Hematopoietic multipotent progenitor cell treated with erythropoietin and hydrocortisone succinate and interleukin-3 and kit ligand, for 4 days (in vitro differentiated cells): ENCODE data around the gene SNRPN.
A peak's percentile ranks its signal among the peaks of the same experiment; 100 is the strongest.
"Not testable (repeated sequence)": the region's sequence is repeated elsewhere in the genome, so short reads cannot be mapped to it uniquely, and the experiment has no call there.

Source experiments
- DNase-seq: peaks from one replicate; pipeline ENCODE4 v3.0.0-alpha.2; 2015

The SNRPN gene

DNA sequence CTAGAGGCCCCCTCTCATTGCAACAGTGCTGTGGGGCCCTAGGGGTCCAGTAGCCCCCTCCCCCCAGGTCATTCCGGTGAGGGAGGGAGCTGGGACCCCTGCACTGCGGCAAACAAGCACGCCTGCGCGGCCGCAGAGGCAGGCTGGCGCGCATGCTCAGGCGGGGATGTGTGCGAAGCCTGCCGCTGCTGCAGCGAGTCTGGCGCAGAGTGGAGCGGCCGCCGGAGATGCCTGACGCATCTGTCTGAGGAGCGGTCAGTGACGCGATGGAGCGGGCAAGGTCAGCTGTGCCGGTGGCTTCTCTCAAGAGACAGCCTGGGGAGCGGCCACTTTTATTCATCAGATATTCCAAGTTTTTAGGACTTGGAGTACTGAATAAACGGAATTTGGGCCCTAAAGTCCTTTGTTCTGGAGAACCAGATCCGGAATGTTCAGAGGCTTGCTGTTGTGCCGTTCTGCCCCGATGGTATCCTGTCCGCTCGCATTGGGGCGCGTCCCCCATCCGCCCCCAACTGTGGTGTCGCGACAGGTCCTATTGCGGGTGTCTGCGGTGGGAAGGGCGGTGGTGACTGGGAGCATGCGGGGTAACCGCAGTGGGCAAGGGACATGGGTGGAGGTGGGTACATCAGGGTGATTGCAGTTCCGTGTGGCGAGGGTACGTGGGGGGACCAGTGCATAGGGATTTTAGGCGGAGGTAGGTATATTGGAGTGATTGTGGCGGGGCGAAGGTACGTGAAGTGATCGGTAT is at the start of gene SNRPN, which contains the start of gene SNURF:
SNRPN (plus strand) TSS at position 205 of the 748 bp plus-strand sequence. CDS start 19,467 bp downstream, outside the sequence.
SNURF (plus strand) TSS at position 205 of the 748 bp plus-strand sequence; CDS start at position 267, 62 bp downstream.
- peak; percentile 78 for DNase-seq

DNA sequence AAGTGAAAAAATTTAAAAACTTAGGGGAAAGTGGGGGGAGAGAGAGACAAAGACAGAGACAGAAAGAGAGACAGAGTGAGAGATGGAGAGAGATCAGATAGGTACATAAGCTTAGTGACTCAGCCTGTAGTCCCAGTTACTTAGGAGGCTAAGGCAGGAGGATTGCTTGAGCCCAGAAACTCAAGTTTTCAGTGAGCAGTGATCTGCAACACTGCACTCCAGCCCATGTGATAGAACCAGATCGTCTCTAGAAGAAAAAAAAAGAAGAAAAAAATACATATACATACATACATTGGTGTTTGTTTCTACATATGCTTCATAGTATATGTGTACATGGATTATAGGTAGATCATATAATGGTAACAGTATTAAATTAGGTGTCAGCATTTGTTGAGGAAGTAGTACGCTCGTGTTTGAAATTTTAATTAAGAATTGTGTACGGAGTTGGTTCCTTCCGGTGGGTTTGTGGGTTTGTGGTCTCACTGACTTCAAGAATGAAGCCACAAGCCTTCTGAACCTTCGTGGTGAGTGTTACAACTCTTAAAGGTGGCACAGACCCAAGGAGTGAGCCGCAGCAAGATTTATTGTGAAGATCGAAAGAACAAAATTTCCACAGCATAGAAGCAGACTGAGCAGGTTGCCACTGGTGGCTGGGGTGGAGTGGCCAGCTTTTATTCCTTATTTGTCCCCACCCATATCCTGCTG is 38.3 kb upstream of the SNRPN start:
- peak; percentile 64 for DNase-seq

DNA sequence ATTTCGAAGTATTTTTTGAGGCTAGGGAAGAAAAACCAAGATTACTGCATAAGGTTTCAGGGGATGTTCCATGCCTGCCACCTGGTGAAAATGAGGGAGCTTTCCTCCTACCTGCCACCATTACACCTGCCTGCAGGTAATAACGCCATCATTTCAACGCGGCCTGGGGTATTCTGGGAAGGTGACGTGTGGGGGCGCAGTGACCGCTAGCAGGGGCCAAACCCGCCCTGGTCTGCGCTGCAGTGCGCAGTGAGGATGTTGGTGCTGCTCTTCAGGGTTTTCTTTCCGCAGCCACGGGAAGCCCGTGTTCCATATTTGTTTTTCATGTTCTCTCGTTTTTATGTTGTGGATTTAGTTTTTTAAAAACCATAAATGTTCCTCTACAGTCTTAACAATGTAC is 37.4 kb upstream of the SNRPN start:
- no peak for DNase-seq

DNA sequence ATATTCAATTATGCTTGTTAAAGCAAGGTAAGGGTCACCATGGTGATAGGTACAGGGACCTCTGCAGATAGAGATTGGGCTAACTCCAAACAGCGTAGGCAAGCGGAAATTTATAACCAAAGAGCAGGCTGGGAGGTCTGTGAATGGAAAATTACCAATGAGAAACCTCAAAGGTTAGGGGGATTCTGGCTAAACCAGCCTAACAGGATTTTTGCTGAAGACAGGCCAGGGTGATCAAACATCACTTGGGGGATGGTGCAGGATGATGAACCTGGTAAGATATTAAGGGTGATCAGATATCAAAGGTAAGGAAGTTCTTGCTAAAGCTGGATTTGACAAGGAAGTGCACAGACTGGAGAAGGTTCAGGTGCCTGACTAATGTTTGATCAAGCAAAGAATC is 35.3 kb upstream of the SNRPN start:
- DNase-seq, result no peak

DNA sequence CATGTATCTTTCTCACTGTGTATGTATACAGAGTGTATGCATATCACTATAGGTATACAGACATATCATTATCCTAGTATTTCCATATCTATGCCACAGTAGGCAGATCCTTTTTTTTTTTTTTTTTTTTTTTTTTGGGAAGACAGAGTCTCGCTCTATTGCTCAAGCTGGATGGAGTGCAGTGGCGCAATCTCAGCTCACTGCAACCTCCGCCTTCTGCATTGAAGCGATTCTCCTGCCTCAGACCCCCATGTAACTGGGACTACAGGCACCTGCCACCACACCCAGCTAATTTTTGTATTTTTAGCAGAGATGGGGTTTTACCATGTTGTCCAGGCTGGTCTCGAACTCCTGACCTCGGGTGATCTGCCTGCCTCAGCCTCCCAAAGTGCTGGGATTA is 32.0 kb upstream of the SNRPN start:
- DNase-seq, result not testable (repeated sequence)

DNA sequence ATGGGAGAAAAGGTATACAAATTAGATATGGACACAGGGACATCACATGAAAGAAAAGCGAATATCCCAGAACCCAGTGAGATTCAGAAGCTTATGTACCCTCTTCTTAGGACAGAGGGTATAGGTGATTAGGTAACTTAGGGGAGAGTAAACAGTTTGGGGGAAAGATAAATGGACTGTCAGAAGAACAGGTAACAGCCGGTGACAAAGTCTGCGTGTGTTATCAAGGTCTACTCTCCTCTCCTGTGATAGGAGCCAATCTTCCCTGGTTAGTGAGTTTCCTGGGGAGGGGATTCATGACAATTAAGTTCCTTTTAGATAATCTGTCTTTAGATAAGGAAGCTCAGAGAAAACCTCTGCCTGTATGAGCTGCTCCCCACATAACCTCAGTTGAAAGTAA is 30.6 kb upstream of the SNRPN start:
- DNase-seq, result no peak

DNA sequence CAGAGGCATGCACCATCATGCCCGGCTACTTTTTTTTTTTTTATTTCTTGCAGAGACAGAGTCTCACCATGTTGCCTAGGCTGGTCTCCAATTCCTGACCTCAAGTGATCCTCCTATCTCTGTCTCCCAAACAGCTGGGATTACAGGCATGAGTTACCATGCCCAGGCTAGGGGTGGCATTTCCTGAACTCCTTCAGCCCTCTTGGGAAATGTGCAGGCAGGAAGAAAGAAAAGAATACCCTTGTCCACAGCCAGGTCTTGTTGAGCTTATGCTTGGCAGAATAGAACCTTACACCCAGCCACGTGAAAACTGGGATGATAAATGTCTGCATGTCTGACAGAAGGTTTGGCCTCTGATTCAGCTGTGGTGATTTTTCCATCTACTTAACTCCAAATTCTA is 30.2 kb upstream of the SNRPN start:
- no peak for DNase-seq

DNA sequence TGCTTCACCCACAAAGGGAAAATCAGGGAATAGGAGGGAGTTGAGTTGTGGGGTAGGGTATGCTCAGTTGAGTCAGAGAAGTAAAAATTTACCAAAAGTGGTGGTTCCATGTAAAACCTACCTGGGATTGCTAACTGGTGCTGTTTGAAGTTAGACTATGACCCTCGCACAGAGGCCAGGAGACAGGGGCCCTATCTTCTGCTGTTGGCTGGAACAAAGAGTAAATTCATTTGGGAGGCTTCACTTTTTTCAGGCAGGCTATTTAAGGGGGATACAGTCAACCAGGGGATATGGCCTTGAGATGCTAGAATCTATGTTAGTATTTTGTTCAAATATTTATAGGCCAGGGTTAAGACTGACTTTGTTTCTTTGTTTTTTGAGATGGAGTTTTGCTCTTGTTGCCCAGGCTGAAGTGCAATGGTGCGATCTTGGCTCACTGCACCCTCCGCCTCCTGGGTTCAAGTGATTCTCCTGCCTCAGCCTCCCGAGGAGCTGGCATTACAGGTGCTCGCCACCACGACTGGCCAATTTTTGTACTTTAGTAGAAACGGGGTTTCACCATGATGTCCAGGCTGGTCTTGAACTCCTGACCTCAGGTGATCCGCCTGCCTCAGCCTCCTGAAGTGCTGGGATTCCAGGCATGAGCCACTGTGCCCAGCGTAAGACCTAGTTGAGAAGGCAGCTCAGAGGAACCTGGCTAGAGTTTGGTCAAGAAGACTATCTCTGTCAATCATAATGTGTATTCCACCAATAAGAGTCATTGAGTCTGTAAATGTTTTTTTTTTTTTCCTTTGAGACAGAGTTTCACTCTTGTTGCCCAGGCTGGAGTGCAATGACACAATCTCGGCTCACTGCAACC is 22.7 kb upstream of the SNRPN start:
- not testable (repeated sequence) for DNase-seq

DNA sequence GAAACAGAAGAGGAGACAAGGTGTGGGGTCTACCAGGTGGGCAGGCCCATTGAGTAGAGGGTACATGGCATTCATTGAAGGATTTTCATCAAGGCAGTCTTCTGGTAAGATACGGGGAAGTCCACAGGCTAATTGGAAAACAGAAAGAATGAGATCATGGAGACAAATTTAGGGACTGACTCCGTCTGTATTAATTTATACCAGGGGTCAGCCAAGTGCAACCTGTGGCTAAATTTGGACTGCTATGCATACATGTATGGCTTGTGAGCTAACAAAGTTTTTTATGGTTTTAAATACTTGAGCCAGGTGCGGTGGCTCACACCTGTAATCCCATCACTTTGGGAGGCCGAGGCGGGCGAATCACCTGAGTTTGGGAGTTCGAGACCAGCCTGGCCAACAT is 21.1 kb upstream of the SNRPN start:
- DNase-seq, result no peak

DNA sequence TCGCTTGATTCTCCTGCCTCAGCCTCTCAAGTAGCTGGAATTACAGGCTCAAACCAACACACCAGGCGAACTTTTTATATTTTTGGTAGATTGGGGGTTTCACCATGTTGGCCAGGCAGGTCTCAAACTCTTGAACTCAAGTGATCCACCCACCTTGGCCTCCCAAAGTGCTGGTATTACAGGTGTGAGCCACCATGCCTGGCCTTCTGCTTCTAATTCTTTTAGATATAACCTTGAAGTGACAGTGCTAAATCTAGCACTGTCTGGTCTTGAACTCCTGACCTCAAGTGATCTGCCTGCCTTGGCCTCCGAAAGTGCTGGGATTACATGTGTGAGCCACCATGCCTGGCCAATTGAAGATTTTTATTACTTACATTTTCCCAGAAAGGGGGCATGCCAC is 16.6 kb upstream of the SNRPN start:
- DNase-seq, result not testable (repeated sequence)

DNA sequence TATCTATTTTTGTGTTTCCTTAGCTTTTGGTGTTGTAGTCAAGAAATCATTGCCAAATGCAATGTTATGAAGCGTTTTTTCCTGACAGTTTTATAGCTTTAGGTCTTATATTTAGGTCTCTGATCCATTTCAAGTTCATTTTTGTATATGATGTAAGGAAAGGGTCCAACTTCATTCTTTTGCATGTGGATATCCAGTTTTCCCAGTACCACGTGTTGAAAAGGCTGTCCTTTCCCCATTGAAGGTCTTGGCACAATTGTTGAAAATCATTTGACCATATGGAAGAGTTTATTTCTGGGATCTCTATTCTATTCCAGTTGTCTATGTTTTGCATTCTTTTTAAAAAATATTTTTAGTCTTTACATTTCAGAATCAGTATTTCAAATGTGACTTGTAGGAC is 14.6 kb upstream of the SNRPN start:
- no peak for DNase-seq

DNA sequence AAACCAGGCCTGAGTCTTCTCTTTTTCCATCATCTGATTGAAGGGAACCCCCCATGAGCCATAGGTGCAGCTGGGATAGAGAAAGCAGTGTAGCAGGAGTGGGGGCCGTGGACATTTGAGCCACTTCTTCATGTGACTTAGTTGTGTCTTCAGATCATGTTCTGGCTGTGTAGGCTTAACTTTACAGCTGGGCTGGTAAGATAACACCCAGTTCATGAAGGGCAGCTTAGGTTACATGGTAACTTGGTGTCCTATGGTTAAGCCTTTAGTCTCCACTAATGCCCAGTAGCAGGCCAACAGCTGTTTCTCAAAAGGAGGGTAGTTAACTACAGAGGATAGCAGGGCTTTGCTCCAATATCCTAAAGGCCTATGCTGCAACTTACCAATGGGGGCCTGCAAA is 11.4 kb upstream of the SNRPN start:
- no peak for DNase-seq

DNA sequence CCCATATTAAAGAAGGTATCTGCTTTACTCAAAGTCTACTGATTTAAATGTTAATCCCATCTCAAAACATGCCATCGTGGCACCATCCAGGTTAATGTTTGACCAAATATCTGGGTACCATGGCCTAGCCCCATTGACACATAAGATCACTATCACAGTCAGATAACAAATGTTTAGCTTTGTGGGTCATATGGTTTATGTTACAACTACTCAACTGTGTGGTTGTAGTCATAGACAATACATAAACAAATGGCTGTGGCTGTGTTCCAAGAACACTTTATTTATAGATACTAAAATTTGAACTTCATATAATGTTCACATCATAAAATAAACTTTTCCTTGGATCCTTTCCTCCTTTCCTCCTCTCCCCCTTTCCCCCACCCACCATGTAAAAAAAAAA is 9.8 kb upstream of the SNRPN start:
- DNase-seq, result no peak

DNA sequence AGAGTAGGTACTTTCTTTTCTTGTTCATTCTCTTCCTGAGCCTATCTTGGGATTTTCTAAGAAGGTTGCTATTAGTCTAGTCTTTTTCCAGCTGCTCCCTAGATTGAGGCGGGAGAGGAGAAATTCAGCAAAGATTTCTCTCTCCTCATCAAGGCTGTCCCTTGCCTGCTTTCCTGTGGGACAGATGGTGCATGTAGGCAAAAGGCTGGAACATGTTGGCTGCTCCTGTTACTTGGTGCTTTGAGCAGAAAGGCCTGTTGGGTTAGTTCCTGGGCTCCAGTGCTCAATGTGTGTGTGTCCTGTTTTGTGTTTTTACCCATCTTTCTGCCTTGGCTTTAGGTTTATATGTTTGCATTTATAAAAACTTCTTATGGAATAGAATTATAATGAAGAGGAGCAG is 9.1 kb upstream of the SNRPN start:
- no peak for DNase-seq

DNA sequence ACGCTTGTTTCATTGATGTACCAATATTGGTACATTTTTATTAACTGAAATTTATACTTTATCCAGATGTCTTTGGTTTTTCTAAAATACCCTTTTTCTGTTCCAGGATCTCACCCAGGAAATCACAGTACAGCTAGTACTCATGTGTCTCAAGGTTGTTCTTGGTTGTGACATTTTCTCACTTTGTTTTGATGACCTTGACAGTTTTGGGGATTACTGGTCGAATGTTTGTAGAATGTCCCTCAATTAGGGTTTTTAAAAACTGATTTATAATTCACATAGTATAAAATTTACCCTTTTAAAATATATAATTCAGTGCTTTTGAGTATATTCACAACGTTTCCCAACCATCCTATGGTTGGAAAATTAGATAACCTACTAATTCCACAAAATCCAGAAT is 6.3 kb upstream of the SNRPN start:
- DNase-seq, result no peak

DNA sequence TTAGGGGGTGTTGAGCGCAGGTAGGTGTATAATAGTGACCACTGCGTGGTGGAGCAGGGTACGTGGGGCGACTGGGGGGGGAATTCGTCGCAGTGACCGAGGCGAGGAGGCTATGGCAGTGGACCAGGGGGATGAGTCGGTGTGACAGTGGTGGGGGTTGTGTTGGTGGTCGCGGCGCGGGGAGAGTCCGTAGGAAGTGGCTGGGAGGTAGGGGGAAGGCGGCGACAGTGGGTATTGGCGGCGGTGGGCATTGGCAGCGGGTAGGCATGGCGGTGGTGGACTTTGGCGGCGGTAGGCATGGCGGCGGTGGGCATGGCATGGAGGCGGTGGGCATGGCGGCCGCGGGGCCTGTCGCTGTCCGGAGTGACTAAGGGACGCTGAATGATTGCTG is 739 bp downstream of the SNRPN start:
- no peak for DNase-seq

DNA sequence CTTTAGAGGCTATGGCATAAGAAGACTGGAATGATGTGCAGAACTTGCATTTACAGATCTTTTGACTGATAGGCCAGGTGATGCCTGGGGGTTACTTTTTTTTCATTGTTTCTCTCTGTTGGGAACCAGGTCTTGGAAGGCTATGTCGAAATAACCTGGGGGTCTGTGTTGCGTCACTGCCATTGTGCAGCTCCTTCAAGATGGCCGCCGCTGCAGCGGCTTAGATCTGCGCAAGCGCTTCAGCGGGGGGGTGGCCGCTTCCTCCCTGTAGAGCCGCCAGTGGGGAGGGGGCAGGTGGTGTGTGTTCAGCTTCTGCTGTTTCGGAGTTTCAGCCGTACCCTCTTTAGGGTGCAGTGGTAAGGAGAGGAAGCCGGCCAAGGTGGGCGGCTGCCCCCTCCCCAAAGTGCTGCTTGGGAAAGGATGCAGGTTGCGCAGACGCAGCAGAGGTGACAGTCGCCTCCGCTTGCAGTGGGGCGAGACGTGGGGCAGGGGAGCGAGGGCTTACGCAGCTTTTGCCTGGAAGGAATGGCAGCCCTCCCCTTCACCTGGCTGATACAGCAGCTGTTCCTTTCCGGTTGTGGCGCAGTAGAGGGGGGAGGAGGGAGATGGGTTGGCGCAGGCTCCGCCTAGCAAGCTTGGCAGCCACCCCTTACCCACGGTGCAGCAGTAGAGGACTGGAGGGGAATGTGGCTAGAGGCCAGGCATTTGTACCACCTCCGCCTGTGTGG is 1.5 kb downstream of the SNRPN start:
- peak; percentile 88 for DNase-seq

DNA sequence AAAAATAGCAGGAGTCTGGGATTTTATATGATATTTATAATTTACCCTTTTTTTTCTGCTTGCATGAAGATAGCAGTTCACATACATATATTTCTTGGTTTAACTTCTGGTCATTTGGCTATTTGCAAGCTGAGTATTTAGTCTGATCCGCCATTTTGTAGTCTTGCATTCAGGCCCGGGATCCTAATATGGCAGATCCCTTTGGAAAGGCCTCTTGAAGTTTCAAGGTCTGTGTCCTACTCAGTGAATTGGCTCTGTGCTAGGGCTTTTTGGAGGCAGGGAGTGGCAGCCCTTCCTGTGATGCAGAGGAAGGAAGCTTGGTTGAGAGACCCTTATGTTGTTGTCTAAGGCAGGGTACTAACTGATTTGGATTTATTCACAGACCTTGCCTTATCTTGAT is 2.9 kb downstream of the SNRPN start:
- no peak for DNase-seq

DNA sequence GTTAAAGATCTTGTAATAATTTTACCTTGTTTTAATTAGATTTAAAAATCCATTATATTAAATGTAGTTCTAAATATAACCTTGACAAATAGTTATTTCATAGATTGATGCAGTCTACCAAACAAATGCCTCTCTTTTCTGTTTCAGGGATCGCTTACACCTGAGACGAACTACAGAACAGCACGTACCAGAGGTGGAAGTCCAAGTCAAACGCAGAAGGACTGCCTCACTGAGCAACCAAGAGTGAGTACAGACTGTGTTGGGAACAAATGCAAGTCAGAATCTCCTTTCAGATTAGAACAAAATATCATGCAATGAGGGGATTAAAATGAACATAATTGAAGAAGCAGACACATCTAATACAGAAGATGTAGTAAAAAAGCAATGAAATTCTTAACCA is 7.2 kb downstream of the SNRPN start:
- DNase-seq, result no peak

DNA sequence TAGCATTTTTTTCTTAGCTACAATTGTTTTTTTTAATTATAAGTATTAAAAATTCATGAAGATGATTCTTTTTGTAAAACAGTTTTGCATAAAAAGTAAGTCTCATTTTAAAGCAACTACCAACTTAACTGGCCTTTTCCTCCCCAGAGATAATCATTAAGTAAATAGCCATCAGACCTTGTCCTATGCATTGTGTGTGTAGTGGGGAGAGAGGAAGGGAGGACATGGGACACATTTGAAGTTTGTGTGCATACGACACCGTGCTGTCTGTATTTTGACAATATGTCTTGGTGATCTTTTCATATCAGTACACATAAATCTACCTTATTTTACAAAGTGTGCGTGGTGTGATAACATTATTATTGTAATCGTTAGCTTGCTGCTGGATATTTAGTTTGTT is 8.1 kb downstream of the SNRPN start:
- DNase-seq, result no peak

DNA sequence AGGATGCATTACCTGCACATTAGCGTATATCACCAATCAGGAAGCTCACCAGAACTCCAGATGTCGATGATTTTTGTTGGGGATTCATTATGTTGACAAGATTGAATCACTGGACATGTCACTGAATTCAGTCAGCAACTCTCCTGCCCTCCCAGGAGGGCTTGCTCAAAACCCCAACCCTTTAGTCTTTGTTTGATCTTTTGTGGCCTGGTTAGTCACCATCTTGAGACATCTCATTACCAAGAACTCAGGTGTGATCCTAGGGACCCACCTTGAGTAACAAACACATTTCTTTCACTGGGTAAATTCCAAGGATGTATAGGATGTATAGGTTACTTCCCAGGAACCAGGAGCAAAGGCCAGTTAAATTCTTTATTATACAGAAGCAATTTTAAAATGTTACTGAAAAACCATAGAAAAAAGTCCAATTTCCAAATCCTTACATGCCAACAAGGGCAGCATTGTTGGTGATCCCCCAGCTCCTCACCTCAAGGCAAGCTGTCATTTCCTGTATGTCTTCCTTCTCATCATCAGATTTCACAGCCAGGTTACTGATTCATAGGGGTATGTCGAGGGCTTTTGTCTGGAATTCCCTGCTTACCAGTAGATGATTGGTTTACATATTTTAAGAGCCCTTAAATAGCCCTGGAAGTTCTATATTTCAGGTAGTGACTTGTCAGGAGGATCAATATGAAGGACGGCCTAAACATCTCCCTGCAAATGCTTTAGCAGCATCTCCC is 11.7 kb downstream of the SNRPN start:
- DNase-seq, result no peak

DNA sequence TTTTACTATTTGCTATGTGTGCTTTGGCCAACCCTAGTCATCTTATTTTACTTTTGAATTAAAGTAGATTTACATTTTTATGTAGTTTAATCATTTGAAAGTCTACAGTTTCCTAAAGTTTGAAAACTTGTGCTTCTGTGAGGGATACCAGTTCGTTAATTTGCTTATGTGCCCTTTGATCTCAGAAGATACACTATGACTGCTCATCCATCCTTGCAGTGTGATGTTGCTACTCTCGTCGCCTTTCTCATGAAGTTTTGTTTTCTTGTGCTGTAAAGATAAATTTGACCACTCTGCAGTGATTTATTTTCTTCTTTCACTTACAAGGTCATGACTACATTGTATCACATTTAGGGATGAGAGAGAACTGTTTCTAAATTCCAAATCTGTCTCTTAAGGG is 16.3 kb downstream of the SNRPN start:
- DNase-seq, result no peak
